Keratinocyte (primary cell): Measurements from ENCODE around the gene RYR2. TPM values are rescaled to one million over a fixed set of nuclear protein-coding genes. Genes with fewer than 3 reads are reported as not detected.

Experiments
- DNase-seq: peaks from one replicate; pipeline ENCODE4 v3.0.0-alpha.2; 2011; ENCODE audit warnings: low read depth, missing footprints, low spot score
- FAIRE-seq: peaks from 2 replicates; lab custom pipeline; 2011; peaks lifted over from hg19 to GRCh38; lab: Jason Lieb, UNC
- H2AFZ ChIP-seq: 2 replicates; pipeline ENCODE4 v1.6.0; 2012; ENCODE audit warnings: low read length, control low read depth, inconsistent platforms; ENCODE audit not compliant: control insufficient read depth
- H3K27ac ChIP-seq: 2 replicates; pipeline ENCODE4 v1.5.1; 2011; ENCODE audit warnings: low read length; ENCODE audit not compliant: control insufficient read depth, insufficient read depth
- H3K27me3 ChIP-seq: 3 replicates; pipeline ENCODE4 v1.6.0; 2011; ENCODE audit warnings: low read length; ENCODE audit not compliant: control insufficient read depth, insufficient read depth; ENCODE audit errors: extremely low read depth
- H3K36me3 ChIP-seq, 2 experiments: 2 replicates in 1 of 2; 3 replicates in 1 of 2; pipeline ENCODE4 v1.5.1; 2011; ENCODE audit warnings: low read length in 2 of 2, mild to moderate bottlenecking in 1 of 2; ENCODE audit not compliant: control insufficient read depth in 2 of 2, insufficient read depth in 2 of 2; ENCODE audit errors: extremely low read depth in 1 of 2
- H3K4me1 ChIP-seq: 3 replicates; pipeline ENCODE4 v1.5.1; 2011; ENCODE audit warnings: low read length; ENCODE audit not compliant: control insufficient read depth, insufficient read depth; ENCODE audit errors: extremely low read depth
- H3K4me2 ChIP-seq: 3 replicates; pipeline ENCODE4 v1.6.0; 2011; ENCODE audit warnings: low read depth, low read length; ENCODE audit not compliant: control insufficient read depth, insufficient read depth; ENCODE audit errors: extremely low read depth
- H3K4me3 ChIP-seq, 3 experiments: fragments of 200-600 bp in 1 of 3; sonication (generic) in 1 of 3; 2 replicates in 2 of 3; 3 replicates in 1 of 3; pipeline ENCODE4 v1.5.1; 2011 to 2016; ENCODE audit warnings: low read length in 3 of 3, mild to moderate bottlenecking in 3 of 3, control low read depth in 2 of 3, inconsistent platforms in 1 of 3, low read depth in 1 of 3, mixed read lengths in 1 of 3, mixed run types in 1 of 3, moderate library complexity in 1 of 3; ENCODE audit not compliant: control insufficient read depth in 2 of 3, insufficient read depth in 2 of 3; ENCODE audit errors: extremely low read depth in 1 of 3
- H3K79me2 ChIP-seq: 2 replicates; pipeline ENCODE4 v1.6.0; 2012; ENCODE audit warnings: low read length; ENCODE audit not compliant: control insufficient read depth, insufficient read depth
- H3K9ac ChIP-seq: 3 replicates; pipeline ENCODE4 v1.6.0; 2011; ENCODE audit warnings: low read length; ENCODE audit not compliant: control insufficient read depth, insufficient read depth; ENCODE audit errors: extremely low read depth
- H3K9me1 ChIP-seq: 3 replicates; pipeline ENCODE4 v1.6.0; 2011; ENCODE audit warnings: low read length; ENCODE audit not compliant: control insufficient read depth, insufficient read depth; ENCODE audit errors: extremely low read depth
- H3K9me3 ChIP-seq: 2 replicates; pipeline ENCODE4 v1.5.1; 2012; ENCODE audit warnings: low read depth, low read length; ENCODE audit not compliant: control insufficient read depth
- H4K20me1 ChIP-seq: 3 replicates; pipeline ENCODE4 v1.6.0; 2011; ENCODE audit warnings: low read length; ENCODE audit not compliant: control insufficient read depth, insufficient read depth; ENCODE audit errors: extremely low read depth
- EZH2 ChIP-seq: IDR thresholded peaks from one replicate; pipeline ENCODE4 v1.6.1; 2012; ENCODE audit warnings: inconsistent platforms, mild to moderate bottlenecking, low read length, moderate library complexity
- dilution Hi-C: fragments of 300-500 bp; cut with MboI; formaldehyde crosslinking; loops from one replicate; pipeline ENCODE4 v1.7.0; 2020; ENCODE audit warnings: low sequenced_read_pairs; ENCODE audit not compliant: extremely low pct_ligation_motif_present
- polyA plus RNA-seq, 5 experiments: library from polyadenylated mRNA; depleted of rRNA in 3 of 5; stranded (reverse) in 3 of 5; stranded (forward) in 1 of 5; unstranded in 1 of 5; fragments of >200 nt; gene quantifications; 1 replicate in 1 of 5; 2 replicates in 3 of 5; 3 replicates in 1 of 5; pipeline versions ENCODE4 v1.2.1 to v1.2.3, GENCODE V29; 2011 to 2012; ENCODE audit warnings: missing spikeins in 2 of 5, low read depth in 1 of 5, low replicate concordance in 1 of 5
- TF ChIP-seq, protein P1 (sequence below), 3 experiments: IDR thresholded peaks in 1 of 3; conservative IDR thresholded peaks in 1 of 3; optimal IDR thresholded peaks in 1 of 3; 2 replicates in 2 of 3; 3 replicates in 1 of 3; pipeline versions ENCODE3 to v1.5.1; 2011; ENCODE audit warnings: low read length in 3 of 3, mild to moderate bottlenecking in 3 of 3, moderate library complexity in 2 of 3, control low read depth in 1 of 3, inconsistent platforms in 1 of 3; ENCODE audit not compliant: insufficient read depth in 2 of 3; ENCODE audit errors: extremely low read depth in 1 of 3

RYR2 gene
- polyA plus RNA-seq, 1 donor (not counting 4 experiments of a cell fraction or from before 2014, with no cell fraction given): 0.05 TPM

DNA sequence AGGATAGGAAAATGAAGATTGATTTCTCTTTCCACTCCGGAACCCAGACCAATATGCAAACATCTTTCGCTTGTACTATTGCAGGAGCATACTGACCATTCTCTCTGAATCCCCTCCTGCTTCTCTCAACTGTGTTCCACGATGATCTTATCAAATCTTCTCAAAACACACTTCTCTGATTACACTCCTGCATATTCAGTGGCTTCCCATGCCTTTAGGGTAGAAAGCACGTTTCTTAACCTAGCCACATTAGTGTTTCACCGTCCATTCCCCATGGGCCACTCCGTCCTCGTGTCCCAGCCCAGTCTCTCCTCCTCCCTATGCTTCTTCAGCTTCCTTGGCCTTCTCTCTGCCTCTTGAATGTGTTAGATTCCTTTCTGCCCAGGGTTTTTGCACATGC lies 650.3 kb downstream of the RYR2 start:
- Histone ChIP-seq H3K4me2 (no peak overlapping the region), H4K20me1 (no peaks in the 10 kb centered on the region), H3K36me3 (no peaks in the 10 kb centered on the region), H3K9ac (no peak overlapping the region), H3K4me1 (no peaks in the 10 kb centered on the region), H3K27ac (no peak overlapping the region), H2AFZ (no peak overlapping the region), H3K79me2 (no peaks in the 10 kb centered on the region), H3K9me1 (no peaks in the 10 kb centered on the region), H3K4me3 (no peak overlapping the region), H3K27me3 (no peaks in the 10 kb centered on the region), H3K9me3 (no peaks in the 10 kb centered on the region)
- no peak for DNase-seq
- TF ChIP-seq, protein P1, sequence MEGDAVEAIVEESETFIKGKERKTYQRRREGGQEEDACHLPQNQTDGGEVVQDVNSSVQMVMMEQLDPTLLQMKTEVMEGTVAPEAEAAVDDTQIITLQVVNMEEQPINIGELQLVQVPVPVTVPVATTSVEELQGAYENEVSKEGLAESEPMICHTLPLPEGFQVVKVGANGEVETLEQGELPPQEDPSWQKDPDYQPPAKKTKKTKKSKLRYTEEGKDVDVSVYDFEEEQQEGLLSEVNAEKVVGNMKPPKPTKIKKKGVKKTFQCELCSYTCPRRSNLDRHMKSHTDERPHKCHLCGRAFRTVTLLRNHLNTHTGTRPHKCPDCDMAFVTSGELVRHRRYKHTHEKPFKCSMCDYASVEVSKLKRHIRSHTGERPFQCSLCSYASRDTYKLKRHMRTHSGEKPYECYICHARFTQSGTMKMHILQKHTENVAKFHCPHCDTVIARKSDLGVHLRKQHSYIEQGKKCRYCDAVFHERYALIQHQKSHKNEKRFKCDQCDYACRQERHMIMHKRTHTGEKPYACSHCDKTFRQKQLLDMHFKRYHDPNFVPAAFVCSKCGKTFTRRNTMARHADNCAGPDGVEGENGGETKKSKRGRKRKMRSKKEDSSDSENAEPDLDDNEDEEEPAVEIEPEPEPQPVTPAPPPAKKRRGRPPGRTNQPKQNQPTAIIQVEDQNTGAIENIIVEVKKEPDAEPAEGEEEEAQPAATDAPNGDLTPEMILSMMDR (optimal IDR thresholded peaks at IDR 0.05 in 1 of 3, IDR thresholded peaks at IDR 0.05 in 1 of 3, conservative IDR thresholded peaks at IDR 0.05 in 1 of 3; ENCODE audit: extremely low read depth in 1 of 3, insufficient read depth in 2 of 3, low read length in 3 of 3): no peak
- no peak for TF ChIP-seq EZH2
- no peak for FAIRE-seq
- dilution Hi-C loops: no loop called here

DNA sequence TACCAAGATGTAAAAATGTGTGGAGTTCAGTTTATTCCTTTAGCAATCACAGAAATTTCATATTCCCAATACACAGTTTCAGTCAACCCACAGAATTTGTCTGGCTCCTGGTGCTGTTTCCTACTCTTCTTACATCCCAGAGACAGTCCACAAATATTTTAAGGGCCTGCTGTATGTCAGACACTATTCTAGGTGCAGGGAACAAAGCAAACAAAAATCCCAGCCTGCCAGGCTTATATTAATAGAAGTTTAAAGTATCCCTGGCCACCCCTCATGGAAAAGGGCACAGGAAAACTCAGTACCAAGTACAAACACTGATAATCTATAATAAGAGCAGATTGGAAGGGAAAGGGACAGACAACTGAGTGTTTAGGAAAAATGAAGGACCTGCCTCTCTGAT lies 653.9 kb downstream of the RYR2 start:
- Histone ChIP-seq H3K79me2 (no peaks in the 10 kb centered on the region), H3K4me2 (no peak overlapping the region), H3K9me3 (no peaks in the 10 kb centered on the region), H3K27me3 (no peaks in the 10 kb centered on the region), H3K9me1 (no peaks in the 10 kb centered on the region), H3K9ac (no peak overlapping the region), H3K27ac (no peak overlapping the region), H2AFZ (no peak overlapping the region), H3K4me1 (no peaks in the 10 kb centered on the region), H3K36me3 (no peaks in the 10 kb centered on the region), H4K20me1 (no peaks in the 10 kb centered on the region), H3K4me3 (no peak overlapping the region)
- dilution Hi-C loops: no loop called here
- no peak for FAIRE-seq
- TF ChIP-seq, protein P1 (optimal IDR thresholded peaks at IDR 0.05 in 1 of 3, IDR thresholded peaks at IDR 0.05 in 1 of 3, conservative IDR thresholded peaks at IDR 0.05 in 1 of 3; ENCODE audit: extremely low read depth in 1 of 3, insufficient read depth in 2 of 3, low read length in 3 of 3): no peak
- no peak for TF ChIP-seq EZH2
- DNase-seq: no peak
